Nephron progenitor cell (in vitro differentiated cells): ENCODE measurements around the gene LNX1.
A peak's percentile ranks its signal among the peaks of the same experiment; 100 is the strongest.

ENCODE experiments used
- DNase-seq: peaks from one replicate; pipeline ENCODE4 v3.0.0; 2021
- H3K27ac Mint-ChIP-seq: 2 replicates; pipeline ENCODE4 v1.8.0; 2021; ENCODE audit warnings: mild to moderate bottlenecking, moderate library complexity, mixed read lengths
- H3K27me3 Mint-ChIP-seq: 2 replicates; pipeline ENCODE4 v1.8.0; 2021; ENCODE audit warnings: mild to moderate bottlenecking, low read depth, mixed read lengths; ENCODE audit not compliant: poor library complexity
- H3K36me3 Mint-ChIP-seq: 2 replicates; pipeline ENCODE4 v1.8.0; 2021; ENCODE audit warnings: low read depth, mixed read lengths
- H3K4me1 Mint-ChIP-seq: 2 replicates; pipeline ENCODE4 v1.8.0; 2021; ENCODE audit warnings: mixed read lengths
- H3K4me3 Mint-ChIP-seq: 2 replicates; pipeline ENCODE4 v1.8.0; 2021; ENCODE audit warnings: mild to moderate bottlenecking, moderate library complexity, mixed read lengths
- H3K9me3 Mint-ChIP-seq: 2 replicates; pipeline ENCODE4 v1.8.0; 2021; ENCODE audit warnings: mild to moderate bottlenecking, moderate library complexity, mixed read lengths
- TF ChIP-seq, protein P1 (sequence below): fragments of 200-600 bp; sonication (generic); IDR thresholded peaks from 2 replicates; pipeline ENCODE4 v1.5.0; 2021; ENCODE audit warnings: antibody characterized with exemption

Gene LNX1

GRCh38 chr4:53450773-53451172 is 140.5 kb downstream of the LNX1 start:
- DNase-seq: no peak
- H3K27ac Mint-ChIP-seq: peak overlapping the region; percentile 6
- no peaks in the 10 kb centered on the region for H3K27me3 Mint-ChIP-seq
- TF ChIP-seq, protein P1, sequence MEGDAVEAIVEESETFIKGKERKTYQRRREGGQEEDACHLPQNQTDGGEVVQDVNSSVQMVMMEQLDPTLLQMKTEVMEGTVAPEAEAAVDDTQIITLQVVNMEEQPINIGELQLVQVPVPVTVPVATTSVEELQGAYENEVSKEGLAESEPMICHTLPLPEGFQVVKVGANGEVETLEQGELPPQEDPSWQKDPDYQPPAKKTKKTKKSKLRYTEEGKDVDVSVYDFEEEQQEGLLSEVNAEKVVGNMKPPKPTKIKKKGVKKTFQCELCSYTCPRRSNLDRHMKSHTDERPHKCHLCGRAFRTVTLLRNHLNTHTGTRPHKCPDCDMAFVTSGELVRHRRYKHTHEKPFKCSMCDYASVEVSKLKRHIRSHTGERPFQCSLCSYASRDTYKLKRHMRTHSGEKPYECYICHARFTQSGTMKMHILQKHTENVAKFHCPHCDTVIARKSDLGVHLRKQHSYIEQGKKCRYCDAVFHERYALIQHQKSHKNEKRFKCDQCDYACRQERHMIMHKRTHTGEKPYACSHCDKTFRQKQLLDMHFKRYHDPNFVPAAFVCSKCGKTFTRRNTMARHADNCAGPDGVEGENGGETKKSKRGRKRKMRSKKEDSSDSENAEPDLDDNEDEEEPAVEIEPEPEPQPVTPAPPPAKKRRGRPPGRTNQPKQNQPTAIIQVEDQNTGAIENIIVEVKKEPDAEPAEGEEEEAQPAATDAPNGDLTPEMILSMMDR: no peak
- H3K36me3 Mint-ChIP-seq: peaks cover 65% of the 10 kb centered on the region
- H3K4me3 Mint-ChIP-seq: no peak overlapping the region
- no peaks in the 10 kb centered on the region for H3K9me3 Mint-ChIP-seq
- no peaks in the 10 kb centered on the region for H3K4me1 Mint-ChIP-seq

DNA sequence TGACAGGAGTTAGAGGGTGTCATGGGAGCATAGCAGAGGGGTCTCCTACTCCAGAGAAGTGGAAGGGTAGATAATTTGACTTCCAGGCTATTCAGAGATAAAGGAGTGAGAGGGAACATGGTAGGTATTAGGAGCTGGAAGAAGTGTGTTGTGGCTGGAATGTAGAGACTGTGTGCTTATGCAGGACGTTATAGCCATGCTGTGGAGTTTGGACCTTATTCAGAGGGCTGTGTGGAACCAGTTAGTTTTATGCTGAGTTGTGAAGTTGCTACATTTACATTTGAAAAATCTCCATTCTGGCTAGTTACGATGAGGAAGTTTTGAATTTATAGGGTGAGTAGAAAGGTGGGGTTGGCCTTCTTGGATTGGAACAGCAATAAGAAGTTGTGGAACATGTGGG is 146.3 kb downstream of the LNX1 start:
- no peaks in the 10 kb centered on the region for H3K4me1 Mint-ChIP-seq
- H3K27ac Mint-ChIP-seq: peak overlapping the region; percentile 55
- H3K4me3 Mint-ChIP-seq: no peak overlapping the region
- no peak for DNase-seq
- no peaks in the 10 kb centered on the region for H3K27me3 Mint-ChIP-seq
- no peaks in the 10 kb centered on the region for H3K9me3 Mint-ChIP-seq
- H3K36me3 Mint-ChIP-seq: peaks cover 56% of the 10 kb centered on the region
- TF ChIP-seq, protein P1: no peak

DNA sequence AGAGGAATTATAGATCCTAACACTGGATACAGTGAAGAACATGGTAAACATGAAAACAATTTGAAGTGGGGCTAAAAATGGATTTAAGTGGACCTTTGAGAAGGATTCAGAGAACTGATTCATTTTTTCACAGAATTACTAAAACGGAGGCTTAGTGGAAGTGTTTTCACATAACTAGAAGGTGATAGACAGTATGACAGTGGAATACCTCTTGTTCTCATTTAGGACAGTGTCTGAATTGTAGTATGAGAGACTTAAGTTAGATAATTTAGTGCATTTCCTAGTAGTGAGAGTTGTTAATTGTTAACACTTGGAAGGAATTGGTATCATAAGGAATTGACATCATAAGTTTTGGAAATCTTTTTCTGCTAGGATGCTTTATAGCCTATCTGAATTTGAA is 149.7 kb downstream of the LNX1 start:
- Mint-ChIP-seq H3K4me1 (no peaks in the 10 kb centered on the region), H3K27me3 (no peaks in the 10 kb centered on the region), H3K36me3 (peaks cover 59% of the 10 kb centered on the region), H3K27ac (no peak overlapping the region), H3K4me3 (no peak overlapping the region), H3K9me3 (no peaks in the 10 kb centered on the region)
- DNase-seq: no peak
- TF ChIP-seq, protein P1: no peak

DNA sequence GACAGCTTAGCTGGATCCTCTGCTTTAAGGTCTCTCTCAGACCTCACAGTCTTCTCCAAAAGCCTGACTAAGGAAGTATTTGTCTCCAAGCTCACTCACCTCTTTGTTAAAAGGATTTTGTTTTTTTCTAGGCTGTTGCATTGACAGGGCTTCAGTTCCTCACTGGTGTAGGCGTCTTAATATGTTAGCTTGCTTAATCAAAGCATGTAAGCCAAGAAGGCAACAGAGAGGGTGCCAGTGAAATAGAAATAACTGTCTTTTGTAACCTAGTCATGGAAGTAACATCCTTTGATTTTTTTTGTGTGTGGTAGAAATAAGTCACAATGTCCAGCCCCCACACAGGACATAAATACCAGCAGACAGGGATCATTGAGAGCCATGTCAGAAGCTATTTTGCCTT is 155.0 kb downstream of the LNX1 start:
- TF ChIP-seq, protein P1: no peak
- Mint-ChIP-seq H3K27me3 (no peaks in the 10 kb centered on the region), H3K9me3 (no peaks in the 10 kb centered on the region), H3K4me3 (no peak overlapping the region), H3K36me3 (peaks cover 51% of the 10 kb centered on the region), H3K27ac (peak overlapping the region; percentile 94), H3K4me1 (no peaks in the 10 kb centered on the region)
- no peak for DNase-seq

DNA sequence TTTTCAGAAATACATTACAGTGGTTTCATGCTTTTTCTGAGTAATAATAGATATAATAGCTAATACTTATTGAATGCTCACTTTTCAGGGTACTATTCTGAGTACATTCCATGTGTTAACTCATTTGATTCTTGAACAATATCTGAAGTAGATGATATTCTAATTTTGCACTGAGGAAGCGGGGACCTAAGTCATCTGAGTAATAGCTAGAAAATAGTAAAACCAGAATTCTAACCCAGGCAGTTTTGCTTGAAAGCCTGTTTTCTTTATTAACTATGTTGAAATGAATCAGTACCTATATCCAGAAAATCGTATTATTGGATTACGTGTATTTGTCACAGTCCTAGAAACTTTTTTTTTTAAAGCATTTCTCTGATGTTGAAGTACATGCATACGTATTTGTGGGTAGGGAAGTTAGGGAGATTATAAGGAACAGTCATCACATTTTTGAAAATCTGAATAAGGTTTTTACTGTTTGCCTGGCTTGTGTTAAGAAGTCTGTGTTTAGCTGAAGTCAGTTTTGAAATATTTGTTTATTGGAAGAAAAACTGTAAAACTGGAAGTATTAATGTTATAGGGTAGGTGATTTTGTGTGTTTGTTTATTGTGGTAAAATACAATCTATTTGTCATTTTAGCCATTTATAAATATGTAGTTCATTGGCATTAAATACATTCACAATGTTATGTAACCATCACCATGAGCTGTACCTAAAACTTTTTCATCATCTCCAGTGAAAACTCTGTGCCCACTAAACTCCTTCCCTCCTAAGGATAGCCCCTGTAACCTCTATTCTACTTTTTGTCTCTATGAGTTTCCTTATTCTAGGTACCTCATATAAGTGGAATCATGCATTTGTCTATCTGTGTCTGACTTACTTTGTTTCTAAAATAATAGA is 158.5 kb downstream of the LNX1 start:
- no peaks in the 10 kb centered on the region for H3K27me3 Mint-ChIP-seq
- H3K36me3 Mint-ChIP-seq: peaks cover 75% of the 10 kb centered on the region
- TF ChIP-seq, protein P1: no peak
- no peaks in the 10 kb centered on the region for H3K4me1 Mint-ChIP-seq
- no peak for DNase-seq
- no peaks in the 10 kb centered on the region for H3K9me3 Mint-ChIP-seq
- no peak overlapping the region for H3K4me3 Mint-ChIP-seq
- H3K27ac Mint-ChIP-seq: no peak overlapping the region

DNA sequence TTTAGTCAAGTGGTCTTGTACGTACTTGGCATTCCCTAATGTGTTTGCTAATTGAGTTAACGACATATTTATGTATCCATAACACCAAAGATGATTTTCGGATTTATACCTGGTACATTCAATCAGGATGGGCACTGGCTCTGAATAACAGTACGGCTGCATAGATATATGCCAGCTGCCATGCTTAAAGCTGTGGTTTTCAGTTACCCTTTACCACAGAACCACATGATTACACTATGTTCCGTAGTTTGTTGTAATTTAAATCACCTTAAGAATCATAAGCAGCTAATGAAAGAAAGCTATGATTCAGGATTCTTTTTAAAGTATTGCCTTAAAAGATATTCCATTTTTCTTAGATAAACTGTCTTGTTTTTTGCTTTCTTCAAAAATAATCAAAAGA is 160.2 kb downstream of the LNX1 start:
- Mint-ChIP-seq H3K4me1 (no peaks in the 10 kb centered on the region), H3K27me3 (no peaks in the 10 kb centered on the region), H3K9me3 (no peaks in the 10 kb centered on the region), H3K36me3 (peaks cover 69% of the 10 kb centered on the region), H3K27ac (no peak overlapping the region), H3K4me3 (no peak overlapping the region)
- DNase-seq: no peak
- TF ChIP-seq, protein P1: no peak
